ENCODE measurements around the gene STAC3.

Gene STAC3

GRCh38 chr12:57215668-57216013 lies 35.3 kb downstream of the STAC3 start:
- TF ChIP-seq, protein P1, sequence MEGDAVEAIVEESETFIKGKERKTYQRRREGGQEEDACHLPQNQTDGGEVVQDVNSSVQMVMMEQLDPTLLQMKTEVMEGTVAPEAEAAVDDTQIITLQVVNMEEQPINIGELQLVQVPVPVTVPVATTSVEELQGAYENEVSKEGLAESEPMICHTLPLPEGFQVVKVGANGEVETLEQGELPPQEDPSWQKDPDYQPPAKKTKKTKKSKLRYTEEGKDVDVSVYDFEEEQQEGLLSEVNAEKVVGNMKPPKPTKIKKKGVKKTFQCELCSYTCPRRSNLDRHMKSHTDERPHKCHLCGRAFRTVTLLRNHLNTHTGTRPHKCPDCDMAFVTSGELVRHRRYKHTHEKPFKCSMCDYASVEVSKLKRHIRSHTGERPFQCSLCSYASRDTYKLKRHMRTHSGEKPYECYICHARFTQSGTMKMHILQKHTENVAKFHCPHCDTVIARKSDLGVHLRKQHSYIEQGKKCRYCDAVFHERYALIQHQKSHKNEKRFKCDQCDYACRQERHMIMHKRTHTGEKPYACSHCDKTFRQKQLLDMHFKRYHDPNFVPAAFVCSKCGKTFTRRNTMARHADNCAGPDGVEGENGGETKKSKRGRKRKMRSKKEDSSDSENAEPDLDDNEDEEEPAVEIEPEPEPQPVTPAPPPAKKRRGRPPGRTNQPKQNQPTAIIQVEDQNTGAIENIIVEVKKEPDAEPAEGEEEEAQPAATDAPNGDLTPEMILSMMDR (IDR thresholded peaks at IDR 0.05; ENCODE audit: borderline replicate concordance, insufficient read depth, low read depth, low read length), result no peak
- H3K4me3 ChIP-seq (ENCODE audit: low read depth, low read length), result peak overlapping the region; percentile 27

DNA sequence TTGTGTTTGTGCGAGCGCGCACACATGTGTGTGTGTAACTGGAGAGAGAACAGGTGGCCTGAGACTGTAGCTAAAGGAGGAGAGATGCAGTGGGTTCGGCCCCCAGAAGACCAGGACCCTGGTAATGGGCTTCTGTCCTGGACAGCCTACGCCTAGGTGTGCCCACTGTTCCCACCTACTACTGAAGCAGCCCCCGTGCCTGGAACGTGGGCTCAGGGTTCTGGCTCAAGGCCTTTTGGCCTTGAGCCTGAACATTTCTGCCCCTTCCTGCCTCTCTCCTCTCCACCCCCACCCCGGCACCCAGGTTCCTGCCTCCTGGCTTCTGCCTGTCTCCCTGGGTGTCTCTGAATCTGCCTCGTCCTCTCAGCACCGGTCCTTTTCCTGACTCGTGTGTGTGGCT lies 35.9 kb downstream of the STAC3 start:
- H3K4me3 ChIP-seq (ENCODE audit: low read depth, low read length), result no peak overlapping the region
- TF ChIP-seq, protein P1 (IDR thresholded peaks at IDR 0.05; ENCODE audit: borderline replicate concordance, insufficient read depth, low read depth, low read length), result no peak

DNA sequence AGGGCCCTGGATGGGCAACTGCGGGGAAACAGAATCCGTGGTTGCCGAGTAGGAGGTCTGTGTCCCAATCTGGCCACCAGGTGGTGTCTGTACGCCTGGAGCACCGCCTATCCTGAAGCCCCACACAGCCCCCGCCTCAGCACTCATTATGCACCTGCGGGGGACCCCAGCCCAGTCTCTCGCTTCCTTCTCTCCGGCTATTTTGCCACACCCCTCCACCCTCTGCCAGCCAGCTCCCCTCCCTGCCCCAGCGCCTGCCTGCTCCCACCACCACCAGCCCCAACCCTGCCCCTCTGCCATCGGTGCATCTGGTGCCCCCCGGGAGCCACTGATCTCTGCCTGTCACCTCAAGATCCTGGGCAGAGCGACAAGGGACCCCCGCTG lies 36.6 kb downstream of the STAC3 start:
- no peak overlapping the region for H3K4me3 ChIP-seq (ENCODE audit: low read depth, low read length)
- TF ChIP-seq, protein P1 (IDR thresholded peaks at IDR 0.05; ENCODE audit: borderline replicate concordance, insufficient read depth, low read depth, low read length), result peak; percentile 81

DNA sequence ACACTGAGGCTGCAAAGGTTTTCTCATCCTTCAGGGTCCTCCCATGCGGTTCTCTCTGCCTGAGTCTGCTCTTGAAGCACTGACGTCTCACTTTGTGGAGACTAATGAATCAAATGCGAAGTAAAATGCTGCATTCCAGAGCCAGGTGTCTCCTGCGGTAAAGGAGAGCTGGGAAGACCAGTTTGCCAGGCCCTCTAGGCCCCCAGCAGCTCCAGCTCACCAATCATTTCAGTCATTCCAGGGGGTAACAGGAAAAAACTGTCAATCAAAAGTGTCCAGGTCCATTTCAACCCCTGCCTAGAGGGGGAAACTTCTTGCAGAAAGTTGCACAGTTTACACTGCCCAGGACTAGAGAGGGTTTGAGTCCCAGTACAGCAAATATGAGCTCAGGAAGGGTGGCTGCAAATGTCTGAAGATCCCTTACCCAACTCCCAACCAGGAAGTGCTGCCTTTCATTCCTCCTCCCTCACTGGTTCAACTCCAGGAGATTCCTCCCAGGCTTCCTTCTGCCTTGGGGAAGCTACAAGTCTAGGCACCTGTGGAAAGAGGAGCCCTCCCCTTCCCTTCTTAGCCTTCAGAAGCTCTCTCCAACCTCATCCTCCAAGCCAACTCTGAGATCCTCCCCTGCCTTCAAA lies 37.1 kb downstream of the STAC3 start:
- TF ChIP-seq, protein P1 (IDR thresholded peaks at IDR 0.05; ENCODE audit: borderline replicate concordance, insufficient read depth, low read depth, low read length), result no peak
- no peak overlapping the region for H3K4me3 ChIP-seq (ENCODE audit: low read depth, low read length)

DNA sequence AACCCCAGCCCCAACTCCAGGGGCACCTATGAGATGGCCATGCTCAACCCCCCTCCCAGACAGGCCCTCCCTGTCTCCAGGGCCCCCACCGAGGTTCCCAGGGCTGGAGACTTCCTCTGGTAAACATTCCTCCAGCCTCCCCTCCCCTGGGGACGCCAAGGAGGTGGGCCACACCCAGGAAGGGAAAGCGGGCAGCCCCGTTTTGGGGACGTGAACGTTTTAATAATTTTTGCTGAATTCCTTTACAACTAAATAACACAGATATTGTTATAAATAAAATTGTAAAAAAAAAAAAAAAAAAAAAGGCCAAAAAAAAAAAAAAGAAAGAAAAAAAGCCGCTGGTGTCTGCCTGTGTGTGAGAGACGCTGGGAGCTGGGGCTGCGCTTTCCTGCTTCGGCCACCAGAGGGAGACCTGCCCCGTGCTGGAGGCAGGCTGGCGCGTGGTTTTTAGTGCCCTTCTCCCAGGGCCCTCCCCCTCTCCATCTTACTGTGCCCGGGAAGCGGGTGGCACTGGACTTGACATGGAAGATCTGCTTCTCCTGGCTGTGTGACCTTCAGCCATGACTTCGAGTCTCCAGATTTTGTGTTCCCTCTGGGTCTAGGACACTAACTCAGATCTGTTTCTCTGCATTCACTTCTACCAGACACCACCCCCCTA lies 37.8 kb downstream of the STAC3 start:
- TF ChIP-seq, protein P1 (IDR thresholded peaks at IDR 0.05; ENCODE audit: borderline replicate concordance, insufficient read depth, low read depth, low read length), result peak; percentile 92
- no peak overlapping the region for H3K4me3 ChIP-seq (ENCODE audit: low read depth, low read length)

- TF ChIP-seq, protein P1 (IDR thresholded peaks at IDR 0.05; ENCODE audit: borderline replicate concordance, insufficient read depth, low read depth, low read length), result no peak
- no peak overlapping the region for H3K4me3 ChIP-seq (ENCODE audit: low read depth, low read length)
Measured at GRCh38 chr12:57212701-57213057, 38.3 kb downstream of the STAC3 start.

Data from GM12875 (cell line).